ENCODE data around the gene PTPRB.

Gene PTPRB

GRCh38 chr12:70487440-70487839, 149.8 kb downstream of the PTPRB start:
- H3K4me3 ChIP-seq (ENCODE audit: low read depth, low read length): no peak overlapping the region
- no peak for DNase-seq (ENCODE audit: low read depth, low spot score)
- no peak for TF ChIP-seq CTCF (IDR thresholded peaks at IDR 0.05; ENCODE audit: low read depth, low read length)
- in situ Hi-C loops (cut with HindIII; ENCODE audit: low sequenced_read_pairs): no loop called here

GRCh38 chr12:70486588-70486987, 150.6 kb downstream of the PTPRB start:
- no peak for TF ChIP-seq CTCF (IDR thresholded peaks at IDR 0.05; ENCODE audit: low read depth, low read length)

GRCh38 chr12:70485704-70486103, 151.5 kb downstream of the PTPRB start:
- in situ Hi-C loops (cut with HindIII; ENCODE audit: low sequenced_read_pairs): no loop called here
- DNase-seq (ENCODE audit: low read depth, low spot score): no peak
- TF ChIP-seq CTCF (IDR thresholded peaks at IDR 0.05; ENCODE audit: low read depth, low read length): no peak
- H3K4me3 ChIP-seq (ENCODE audit: low read depth, low read length): no peak overlapping the region

More at GRCh38 chr12:70486588-70486987, 150.6 kb downstream of the PTPRB start:
- DNase-seq (ENCODE audit: low read depth, low spot score): no peak
- in situ Hi-C loops (cut with HindIII; ENCODE audit: low sequenced_read_pairs): no loop called here
- H3K4me3 ChIP-seq (ENCODE audit: low read depth, low read length): no peak overlapping the region

- no peak for DNase-seq (ENCODE audit: low read depth, low spot score)
- TF ChIP-seq CTCF (IDR thresholded peaks at IDR 0.05; ENCODE audit: low read depth, low read length): no peak
- in situ Hi-C loops (cut with HindIII; ENCODE audit: low sequenced_read_pairs): no loop called here
These were observed 152.8 kb downstream of the PTPRB start for GRCh38 chr12:70484464-70484863.

GRCh38 chr12:70482764-70483163, 154.5 kb downstream of the PTPRB start:
- no peak for TF ChIP-seq CTCF (IDR thresholded peaks at IDR 0.05; ENCODE audit: low read depth, low read length)

More at GRCh38 chr12:70484464-70484863, 152.8 kb downstream of the PTPRB start:
- H3K4me3 ChIP-seq (ENCODE audit: low read depth, low read length): no peak overlapping the region

GRCh38 chr12:70469221-70469820, 167.9 kb downstream of the PTPRB start:
- H3K4me3 ChIP-seq (ENCODE audit: low read depth, low read length): no peak overlapping the region
- TF ChIP-seq CTCF (IDR thresholded peaks at IDR 0.05; ENCODE audit: low read depth, low read length): no peak
- in situ Hi-C loops (cut with HindIII; ENCODE audit: low sequenced_read_pairs): no loop called here
- no peak for DNase-seq (ENCODE audit: low read depth, low spot score)

More at GRCh38 chr12:70482764-70483163, 154.5 kb downstream of the PTPRB start:
- no peak overlapping the region for H3K4me3 ChIP-seq (ENCODE audit: low read depth, low read length)
- no peak for DNase-seq (ENCODE audit: low read depth, low spot score)
- in situ Hi-C loops (cut with HindIII; ENCODE audit: low sequenced_read_pairs): no loop called here

Measured in astrocyte of the spinal cord (primary cell).